Lung (tissue), 12 donors: ENCODE data around the gene PABPC1L. TPM values are rescaled to one million over a fixed set of nuclear protein-coding genes. Genes with fewer than 3 reads are reported as not detected.
A peak's percentile ranks its signal among the peaks of the same experiment; 100 is the strongest.

Experiments used
- ATAC-seq: fragments of 200-7000 bp; cut with Tn5 transposase; one replicate; pipeline ENCODE4 v1.9.1; 2020; ENCODE audit warnings: moderate number of reproducible peaks; ENCODE audit not compliant: insufficient read depth, low FRiP score
- DNase-seq, 3 donors: peaks; one replicate each; pipeline ENCODE4 v3.0.0-alpha.2; 2013 to 2017
- H3K27ac ChIP-seq, 2 donors: one replicate each; pipeline ENCODE4 v1.5.1; 2013; ENCODE audit warnings: mild to moderate bottlenecking in 2 of 2, moderate library complexity in 2 of 2, control low read depth in 1 of 2, inconsistent platforms in 1 of 2, low read depth in 1 of 2, low read length in 1 of 2
- H3K27me3 ChIP-seq, 3 donors: one replicate each; pipeline ENCODE4 v1.5.1; 2013; ENCODE audit warnings: low read length in 2 of 3; ENCODE audit not compliant: control insufficient read depth in 3 of 3, insufficient read depth in 3 of 3
- H3K36me3 ChIP-seq, 4 donors: one replicate each; pipeline ENCODE4 v1.5.1; 2013; ENCODE audit warnings: low read length in 4 of 4, mild to moderate bottlenecking in 1 of 4, moderate library complexity in 1 of 4; ENCODE audit not compliant: control insufficient read depth in 4 of 4, insufficient read depth in 4 of 4
- H3K4me1 ChIP-seq, 5 donors: one replicate each; pipeline ENCODE4 v1.5.1; 2013; ENCODE audit warnings: low read length in 5 of 5, mild to moderate bottlenecking in 2 of 5, moderate library complexity in 1 of 5; ENCODE audit not compliant: control insufficient read depth in 5 of 5, insufficient read depth in 5 of 5
- H3K4me3 ChIP-seq: one replicate; pipeline ENCODE4 v1.5.1; 2013; ENCODE audit warnings: mild to moderate bottlenecking, control low read depth, moderate library complexity
- H3K9ac ChIP-seq, 2 donors: one replicate each; pipeline ENCODE4 v1.5.1; 2013; ENCODE audit warnings: low read length in 2 of 2, control low read depth in 1 of 2; ENCODE audit not compliant: insufficient read depth in 1 of 2
- H3K9me3 ChIP-seq, 4 donors: one replicate each; pipeline ENCODE4 v1.5.1; 2013; ENCODE audit warnings: low read length in 3 of 4, mild to moderate bottlenecking in 1 of 4, moderate library complexity in 1 of 4; ENCODE audit not compliant: control insufficient read depth in 4 of 4, insufficient read depth in 3 of 4
- WGBS, 2 donors: extraction: QIAGEN DNeasy Blood & Tissue Kit; methylation state at CpG; one replicate each; pipeline ENCODE4 v1.1.7; 2013; 5-methylcytosine and 5-hydroxymethylcytosine counted together
- polyA plus RNA-seq, 2 donors: library from polyadenylated mRNA; stranded (reverse); fragments of 200-250 nt; gene quantifications; one replicate each; pipeline ENCODE4 v1.2.1, GENCODE V29; 2013
- total RNA-seq, 2 donors: library from RNA; depleted of rRNA in 1 of 2; stranded (reverse); fragments of >200 nt in 1 of 2; gene quantifications; one replicate each; pipeline ENCODE4 v1.2.1, GENCODE V29; 2014 to 2021
- TF ChIP-seq, protein P1 (sequence below): IDR thresholded peaks from 2 replicates; pipeline ENCODE4 v1.5.1; 2012; ENCODE audit warnings: mild to moderate bottlenecking; ENCODE audit errors: control extremely low read depth, extremely low read depth
- donor health status: control.
- donor health status: control.
- donor health status: Bipolar disorder and iron deficiency.
- donor health status: healthy.
- donor health status: DM: yes; HTN: yes; CAD: no.

PABPC1L gene
- total and polyA plus RNA-seq, 4 donors: 16.9 to 63.3 (median 45.7) TPM

DNA sequence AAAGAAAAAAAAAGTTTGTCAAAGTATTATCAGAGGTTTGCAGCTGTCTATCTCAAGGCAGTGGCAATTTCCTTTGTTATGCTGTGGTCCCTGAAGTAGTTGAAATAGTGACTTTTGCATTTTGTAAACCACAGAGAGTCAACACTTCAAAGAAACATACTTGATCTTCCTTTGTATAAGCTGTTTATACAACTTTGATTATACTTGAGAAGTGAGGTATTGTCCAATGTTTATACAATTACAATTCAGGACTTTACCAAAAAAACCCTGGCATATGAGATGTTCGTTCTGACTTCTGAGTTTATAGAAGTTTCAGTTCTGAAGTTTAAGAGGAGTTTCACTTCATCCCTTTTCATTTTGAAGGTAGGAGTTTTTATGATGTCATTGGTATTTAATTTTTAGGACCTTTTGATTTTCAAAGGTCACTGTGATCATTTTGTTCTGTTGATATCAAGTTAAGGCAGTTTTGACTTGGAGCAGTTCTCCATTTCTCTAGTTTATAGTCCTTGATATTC is 60.4 kb downstream of the PABPC1L start:
- WGBS, 2 donors: 5 to 13% methylated on average over 1 of the region's 1 CpG
- H3K27me3 ChIP-seq: no peaks in the 10 kb centered on the region
- ATAC-seq: no peak
- no peaks in the 10 kb centered on the region for H3K9me3 ChIP-seq
- no peak overlapping the region for H3K4me3 ChIP-seq
- H3K4me1 ChIP-seq: peaks cover 0 to 22% (median 5%) of the 10 kb centered on the region in 5 donors
- peak in 1 of 3 donors; percentile 22 for DNase-seq
- H3K36me3 ChIP-seq: peaks cover 9 to 25% (median 9%) of the 10 kb centered on the region in 4 donors
- TF ChIP-seq, protein P1, sequence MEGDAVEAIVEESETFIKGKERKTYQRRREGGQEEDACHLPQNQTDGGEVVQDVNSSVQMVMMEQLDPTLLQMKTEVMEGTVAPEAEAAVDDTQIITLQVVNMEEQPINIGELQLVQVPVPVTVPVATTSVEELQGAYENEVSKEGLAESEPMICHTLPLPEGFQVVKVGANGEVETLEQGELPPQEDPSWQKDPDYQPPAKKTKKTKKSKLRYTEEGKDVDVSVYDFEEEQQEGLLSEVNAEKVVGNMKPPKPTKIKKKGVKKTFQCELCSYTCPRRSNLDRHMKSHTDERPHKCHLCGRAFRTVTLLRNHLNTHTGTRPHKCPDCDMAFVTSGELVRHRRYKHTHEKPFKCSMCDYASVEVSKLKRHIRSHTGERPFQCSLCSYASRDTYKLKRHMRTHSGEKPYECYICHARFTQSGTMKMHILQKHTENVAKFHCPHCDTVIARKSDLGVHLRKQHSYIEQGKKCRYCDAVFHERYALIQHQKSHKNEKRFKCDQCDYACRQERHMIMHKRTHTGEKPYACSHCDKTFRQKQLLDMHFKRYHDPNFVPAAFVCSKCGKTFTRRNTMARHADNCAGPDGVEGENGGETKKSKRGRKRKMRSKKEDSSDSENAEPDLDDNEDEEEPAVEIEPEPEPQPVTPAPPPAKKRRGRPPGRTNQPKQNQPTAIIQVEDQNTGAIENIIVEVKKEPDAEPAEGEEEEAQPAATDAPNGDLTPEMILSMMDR: no peak
- no peak overlapping the region for H3K27ac ChIP-seq
- no peak overlapping the region for H3K9ac ChIP-seq

DNA sequence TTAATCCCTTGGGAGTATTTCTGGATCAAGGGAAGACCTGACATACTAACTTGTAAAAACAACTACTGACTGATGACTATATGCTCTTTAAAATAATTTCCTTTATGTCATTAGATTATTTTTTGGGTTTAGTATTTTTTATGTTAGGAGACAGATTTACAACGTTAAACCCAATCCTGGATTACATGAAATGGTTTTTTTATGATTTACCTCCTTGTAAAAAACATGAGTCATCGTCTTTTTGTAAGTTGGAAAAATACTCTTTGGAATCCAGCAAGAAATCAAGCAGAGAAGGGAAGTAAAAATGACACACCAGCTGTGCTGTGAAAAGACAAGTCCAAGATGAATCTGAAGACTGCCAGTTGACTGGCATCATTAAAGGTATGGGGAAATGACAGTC is 63.2 kb downstream of the PABPC1L start:
- ATAC-seq (no peak), DNase-seq (no peak)
- TF ChIP-seq, protein P1: no peak
- peaks cover 0 to 5% (median 0%) of the 10 kb centered on the region in 5 donors for H3K4me1 ChIP-seq
- WGBS, 2 donors: 73 to 75% methylated on average over 2 of the region's 2 CpGs
- no peaks in the 10 kb centered on the region for H3K9me3 ChIP-seq
- H3K4me3 ChIP-seq: no peak overlapping the region
- H3K36me3 ChIP-seq: peaks cover 9 to 32% (median 13%) of the 10 kb centered on the region in 4 donors
- H3K9ac ChIP-seq: no peak overlapping the region
- H3K27me3 ChIP-seq: no peaks in the 10 kb centered on the region
- H3K27ac ChIP-seq: no peak overlapping the region

DNA sequence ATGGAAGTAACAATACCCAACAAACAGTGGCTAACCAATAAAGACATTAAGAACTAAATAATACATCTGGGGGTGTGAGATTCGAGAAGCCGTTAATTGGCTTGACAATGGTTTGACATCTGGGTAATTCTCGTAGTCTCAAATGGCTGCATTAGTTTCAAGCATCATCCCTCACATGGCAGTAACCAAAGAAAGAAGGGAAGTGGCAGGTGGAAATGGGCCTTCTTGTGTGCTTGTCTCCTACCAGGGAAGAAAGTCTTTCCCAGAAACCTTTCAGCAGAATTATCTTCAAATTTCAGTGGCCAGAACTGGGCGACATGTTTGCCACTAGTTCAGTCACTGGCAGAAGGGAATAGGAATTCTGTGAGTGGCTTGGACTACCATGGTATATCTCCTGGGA is 66.8 kb downstream of the PABPC1L start:
- Histone ChIP-seq H3K36me3 (peaks cover 9 to 33% (median 20%) of the 10 kb centered on the region in 4 donors), H3K27me3 (no peaks in the 10 kb centered on the region), H3K9ac (no peak overlapping the region), H3K9me3 (no peaks in the 10 kb centered on the region), H3K4me1 (no peaks in the 10 kb centered on the region), H3K27ac (no peak overlapping the region), H3K4me3 (no peak overlapping the region)
- WGBS, 2 donors: 96% methylated on average over 4 of the region's 4 CpGs
- TF ChIP-seq, protein P1: no peak
- DNase-seq: no peak
- no peak for ATAC-seq
